ENCODE results near the gene CARHSP1.

DNA sequence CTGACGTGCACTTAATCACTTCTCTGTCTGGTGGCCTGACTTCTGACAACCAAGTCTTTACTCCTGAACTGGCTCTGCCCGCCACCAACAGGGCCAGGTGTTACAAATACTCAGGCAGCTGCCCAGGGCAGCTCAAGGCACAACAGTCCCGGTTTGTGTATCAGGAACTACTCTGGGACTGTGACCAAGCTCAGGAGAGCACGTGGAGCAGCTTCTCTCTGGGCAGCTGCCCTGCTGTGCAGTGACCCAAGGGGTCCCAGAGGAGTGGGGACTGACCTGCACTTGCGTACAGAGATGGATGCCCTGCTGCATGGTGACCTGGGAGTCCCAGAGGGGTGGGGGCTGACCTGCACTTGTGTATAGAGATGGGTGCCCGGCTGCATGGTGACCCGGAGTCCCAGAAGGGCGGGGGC lies 35.2 kb upstream of the CARHSP1 start:
- TF ChIP-seq POLR2A (IDR thresholded peaks at IDR 0.05; ENCODE audit: low read depth, low read length) (no peak), SPI1 (IDR thresholded peaks at IDR 0.05; ENCODE audit: low read depth, low read length) (no peak), POLR2AphosphoS5 (IDR thresholded peaks at IDR 0.05; ENCODE audit: low read depth, low read length) (no peak), TAF1 (IDR thresholded peaks at IDR 0.05; ENCODE audit: low read depth, low read length) (no peak), POU2F2 (IDR thresholded peaks at IDR 0.05; ENCODE audit: low read depth, low read length) (no peak)
